ENCODE data around the gene RHOXF2. TPM values are rescaled to one million over a fixed set of nuclear protein-coding genes. Genes with fewer than 3 reads are reported as not detected.
"Not testable (repeated sequence)": the region's sequence is repeated elsewhere in the genome, so short reads cannot be mapped to it uniquely, and the experiment has no call there.

The RHOXF2 gene
- total RNA-seq, 4 donors from 2014 or later: not detected

DNA sequence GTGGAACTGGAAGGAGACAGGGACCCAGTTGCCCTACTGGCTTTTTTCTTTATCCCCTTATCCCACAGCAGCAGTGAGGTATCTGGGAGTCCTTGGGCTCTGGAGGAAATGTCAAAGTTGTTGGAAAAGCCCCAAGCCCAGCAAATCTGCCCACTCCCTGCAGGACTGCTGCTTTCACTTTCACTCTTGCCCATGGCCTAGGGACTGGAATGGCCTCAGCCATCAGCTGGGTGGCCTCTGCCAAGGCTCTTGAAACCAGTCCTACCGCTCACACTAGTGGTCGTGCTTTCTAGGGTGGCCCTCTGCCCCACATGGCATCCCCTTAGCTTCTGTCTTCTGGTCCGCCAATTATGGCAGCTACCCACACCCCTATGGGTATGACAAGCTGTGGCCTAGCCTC lies 33.0 kb upstream of the RHOXF2 start:
- in situ Hi-C loops (cut with MboI; ENCODE audit: low sequenced_read_pairs in 4 of 4) (no loop called here), intact Hi-C loops (cut with DNase I; ENCODE audit: low total_unique reads) (no loop called here)
- ATAC-seq: no peak
- no peaks in the 10 kb centered on the region for H3K36me3 ChIP-seq
- peak overlapping the region in 1 of 4 donors; percentile 25 for H3K4me3 ChIP-seq
- no peak for DNase-seq
- no peaks in the 10 kb centered on the region for H3K27me3 ChIP-seq
- no peaks in the 10 kb centered on the region for H3K4me1 ChIP-seq
- H3K27ac ChIP-seq: peak overlapping the region in 1 of 4 donors; percentile 22
- H3K9me3 ChIP-seq: no peaks in the 10 kb centered on the region
- no peak for TF ChIP-seq POLR2A (IDR thresholded peaks at IDR 0.05)
- TF ChIP-seq, protein P1, sequence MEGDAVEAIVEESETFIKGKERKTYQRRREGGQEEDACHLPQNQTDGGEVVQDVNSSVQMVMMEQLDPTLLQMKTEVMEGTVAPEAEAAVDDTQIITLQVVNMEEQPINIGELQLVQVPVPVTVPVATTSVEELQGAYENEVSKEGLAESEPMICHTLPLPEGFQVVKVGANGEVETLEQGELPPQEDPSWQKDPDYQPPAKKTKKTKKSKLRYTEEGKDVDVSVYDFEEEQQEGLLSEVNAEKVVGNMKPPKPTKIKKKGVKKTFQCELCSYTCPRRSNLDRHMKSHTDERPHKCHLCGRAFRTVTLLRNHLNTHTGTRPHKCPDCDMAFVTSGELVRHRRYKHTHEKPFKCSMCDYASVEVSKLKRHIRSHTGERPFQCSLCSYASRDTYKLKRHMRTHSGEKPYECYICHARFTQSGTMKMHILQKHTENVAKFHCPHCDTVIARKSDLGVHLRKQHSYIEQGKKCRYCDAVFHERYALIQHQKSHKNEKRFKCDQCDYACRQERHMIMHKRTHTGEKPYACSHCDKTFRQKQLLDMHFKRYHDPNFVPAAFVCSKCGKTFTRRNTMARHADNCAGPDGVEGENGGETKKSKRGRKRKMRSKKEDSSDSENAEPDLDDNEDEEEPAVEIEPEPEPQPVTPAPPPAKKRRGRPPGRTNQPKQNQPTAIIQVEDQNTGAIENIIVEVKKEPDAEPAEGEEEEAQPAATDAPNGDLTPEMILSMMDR (IDR thresholded peaks at IDR 0.05 in 4 of 5, conservative IDR thresholded peaks at IDR 0.05 in 1 of 5): no peak

DNA sequence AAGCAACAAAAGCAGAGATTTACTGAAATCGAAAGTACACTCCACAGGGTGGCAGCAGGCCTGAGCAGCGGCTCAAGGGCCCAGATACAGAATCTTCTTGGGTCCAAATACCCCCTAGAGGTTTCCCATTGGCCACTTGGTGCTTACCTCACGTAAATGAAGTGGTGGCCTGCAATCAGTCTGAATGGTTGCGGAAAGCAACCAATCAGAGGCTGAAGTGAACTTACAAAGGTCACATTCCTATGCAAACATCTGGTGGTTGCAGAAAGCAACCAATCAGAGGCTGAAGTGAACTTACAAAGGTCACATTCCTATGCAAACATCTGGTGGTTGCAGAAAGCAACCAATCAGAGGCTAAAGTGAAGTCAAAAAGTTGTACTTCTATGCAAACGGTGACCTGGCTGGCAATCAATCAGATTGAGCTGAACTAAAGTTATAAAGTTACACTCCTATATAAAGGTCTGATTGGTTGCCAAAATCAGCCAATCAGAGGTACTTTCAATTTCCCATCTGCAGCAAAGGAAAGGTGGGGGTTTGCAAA lies 30.0 kb upstream of the RHOXF2 start:
- H3K27ac ChIP-seq; H3K4me3 ChIP-seq; H3K9me3 ChIP-seq; DNase-seq; H3K27me3 ChIP-seq; H3K36me3 ChIP-seq; intact Hi-C loops (cut with DNase I; ENCODE audit: low total_unique reads); in situ Hi-C loops (cut with MboI; ENCODE audit: low sequenced_read_pairs in 4 of 4); ATAC-seq; H3K4me1 ChIP-seq: not testable (repeated sequence)

DNA sequence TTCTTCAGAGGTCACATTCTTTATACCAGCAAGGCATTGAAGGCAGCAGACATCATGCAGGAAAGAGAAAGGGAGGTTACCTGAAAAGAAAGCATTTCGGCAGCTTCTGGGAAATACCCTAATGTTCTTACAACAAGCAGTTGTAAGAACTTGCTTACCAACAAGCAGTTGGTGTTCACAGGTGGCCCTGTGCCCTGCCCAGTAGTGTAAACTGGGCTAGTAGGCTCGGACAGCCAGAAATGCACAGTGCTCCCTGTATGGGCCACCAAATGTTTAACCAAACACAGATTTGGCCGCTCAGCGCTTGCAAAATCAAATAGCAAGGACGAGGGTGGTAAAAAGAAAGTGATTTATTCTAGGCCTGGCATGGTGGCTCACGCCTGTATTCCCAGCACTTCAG lies 22.3 kb upstream of the RHOXF2 start:
- Histone ChIP-seq H3K36me3 (no peaks in the 10 kb centered on the region), H3K27ac (no peak overlapping the region), H3K27me3 (no peaks in the 10 kb centered on the region), H3K9me3 (no peaks in the 10 kb centered on the region), H3K4me3 (no peak overlapping the region), H3K4me1 (no peaks in the 10 kb centered on the region)
- no peak for ATAC-seq
- no peak for TF ChIP-seq POLR2A (IDR thresholded peaks at IDR 0.05)
- TF ChIP-seq, protein P1 (IDR thresholded peaks at IDR 0.05 in 4 of 5, conservative IDR thresholded peaks at IDR 0.05 in 1 of 5): no peak
- intact Hi-C loops (cut with DNase I; ENCODE audit: low total_unique reads): no loop called here
- in situ Hi-C loops (cut with MboI; ENCODE audit: low sequenced_read_pairs in 4 of 4): no loop called here
- DNase-seq: no peak

DNA sequence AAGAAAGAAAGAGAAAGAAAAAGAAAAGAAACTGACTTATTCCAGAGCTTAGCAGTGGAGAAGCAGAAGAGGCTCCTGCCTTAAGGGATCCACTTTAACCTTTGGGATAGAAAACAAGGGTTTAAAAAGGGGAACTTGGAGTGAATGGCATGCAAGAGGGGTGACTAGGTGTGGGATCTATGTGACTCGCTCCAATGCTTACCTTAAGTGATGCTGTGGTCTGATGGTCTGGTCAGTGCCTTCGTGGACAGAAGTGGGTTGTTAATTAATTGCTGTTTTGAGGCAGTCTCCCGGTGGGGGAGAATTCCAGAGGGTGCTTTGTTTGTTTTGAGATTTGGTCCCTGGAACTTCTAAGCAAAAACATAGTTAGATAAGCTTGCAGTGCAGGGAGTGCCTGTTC lies 21.6 kb upstream of the RHOXF2 start:
- Histone ChIP-seq H3K36me3 (no peaks in the 10 kb centered on the region), H3K27me3 (no peaks in the 10 kb centered on the region), H3K4me3 (no peak overlapping the region), H3K4me1 (no peaks in the 10 kb centered on the region), H3K27ac (no peak overlapping the region), H3K9me3 (no peaks in the 10 kb centered on the region)
- intact Hi-C loops (cut with DNase I; ENCODE audit: low total_unique reads) (no loop called here), in situ Hi-C loops (cut with MboI; ENCODE audit: low sequenced_read_pairs in 4 of 4) (no loop called here)
- TF ChIP-seq POLR2A (IDR thresholded peaks at IDR 0.05): no peak
- TF ChIP-seq, protein P1 (IDR thresholded peaks at IDR 0.05 in 4 of 5, conservative IDR thresholded peaks at IDR 0.05 in 1 of 5): no peak
- ATAC-seq (no peak), DNase-seq (no peak)

DNA sequence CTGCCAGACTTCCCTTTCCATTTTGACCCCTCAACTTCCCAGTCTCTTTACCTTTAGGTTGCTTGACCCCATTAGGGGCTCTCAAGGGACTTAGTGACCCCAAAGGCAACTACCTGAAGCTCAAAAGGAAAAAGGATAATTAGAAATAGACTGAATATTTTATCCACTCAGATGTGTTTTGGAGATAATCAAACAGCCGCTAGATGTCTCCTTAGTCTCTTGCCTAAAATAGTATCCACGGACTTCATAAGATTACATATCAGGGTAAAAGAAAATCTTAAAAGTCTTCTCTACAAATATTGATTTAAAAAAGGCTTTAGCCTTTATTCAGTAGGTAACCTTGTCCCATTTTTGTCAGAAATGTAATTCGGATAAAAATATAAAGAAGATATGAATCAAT lies 21.0 kb upstream of the RHOXF2 start:
- DNase-seq: no peak
- intact Hi-C loops (cut with DNase I; ENCODE audit: low total_unique reads) (no loop called here), in situ Hi-C loops (cut with MboI; ENCODE audit: low sequenced_read_pairs in 4 of 4) (no loop called here)
- TF ChIP-seq, protein P1 (IDR thresholded peaks at IDR 0.05 in 4 of 5, conservative IDR thresholded peaks at IDR 0.05 in 1 of 5): no peak
- no peak for TF ChIP-seq POLR2A (IDR thresholded peaks at IDR 0.05)
- Histone ChIP-seq H3K9me3 (no peaks in the 10 kb centered on the region), H3K27ac (no peak overlapping the region), H3K4me1 (no peaks in the 10 kb centered on the region), H3K4me3 (no peak overlapping the region), H3K36me3 (no peaks in the 10 kb centered on the region), H3K27me3 (no peaks in the 10 kb centered on the region)
- no peak for ATAC-seq
